ENCODE data around the gene MMP14.

MMP14 gene

GRCh38 chr14:22884738-22885523 is 48.5 kb downstream of the MMP14 start:
- DNase-seq (ENCODE audit: low spot score) = no peak

- DNase-seq (ENCODE audit: low spot score) = no peak
These were observed 49.6 kb downstream of the MMP14 start for GRCh38 chr14:22885975-22886374.

- DNase-seq (ENCODE audit: low spot score) = peak; percentile 92
These were observed 50.3 kb downstream of the MMP14 start for GRCh38 chr14:22886500-22887259.

GRCh38 chr14:22887260-22887989 is 51.0 kb downstream of the MMP14 start:
- DNase-seq (ENCODE audit: low spot score) = peak; percentile 69

GRCh38 chr14:22887990-22888378 is 51.6 kb downstream of the MMP14 start:
- DNase-seq (ENCODE audit: low spot score) = no peak

GRCh38 chr14:22888662-22889061 is 52.3 kb downstream of the MMP14 start:
- DNase-seq (ENCODE audit: low spot score) = no peak

GRCh38 chr14:22890416-22890815 is 54.0 kb downstream of the MMP14 start:
- DNase-seq (ENCODE audit: low spot score) = no peak

GRCh38 chr14:22892488-22892887 is 56.1 kb downstream of the MMP14 start:
- DNase-seq (ENCODE audit: low spot score) = no peak

- no peak for DNase-seq (ENCODE audit: low spot score)
These were observed 57.3 kb downstream of the MMP14 start for GRCh38 chr14:22893706-22894105.

GRCh38 chr14:22895402-22895801 is 59.0 kb downstream of the MMP14 start:
- no peak for DNase-seq (ENCODE audit: low spot score)

- DNase-seq (ENCODE audit: low spot score) = no peak
These were observed 60.0 kb downstream of the MMP14 start for GRCh38 chr14:22896356-22896755.

GRCh38 chr14:22896760-22897159 is 60.4 kb downstream of the MMP14 start:
- no peak for DNase-seq (ENCODE audit: low spot score)

GRCh38 chr14:22897357-22897756 is 61.0 kb downstream of the MMP14 start:
- DNase-seq (ENCODE audit: low spot score) = no peak
